ENCODE measurements around the gene FLT1.

- TF ChIP-seq TP53 (CRISPR knock-in tag; IDR thresholded peaks at IDR 0.05) (no peak), POLR2A (IDR thresholded peaks at IDR 0.05; ENCODE audit: low read length) (no peak), MYC (IDR thresholded peaks at IDR 0.05; ENCODE audit: borderline replicate concordance, low read length) (no peak), CTCF (IDR thresholded peaks at IDR 0.05) (no peak), HDAC2 (IDR thresholded peaks at IDR 0.05) (no peak), EP300 (IDR thresholded peaks at IDR 0.05) (no peak), USF2 (IDR thresholded peaks at IDR 0.05) (no peak), MAX (IDR thresholded peaks at IDR 0.05) (no peak), KDM5A (IDR thresholded peaks at IDR 0.05) (no peak), RAD21 (conservative IDR thresholded peaks at IDR 0.05 in 1 of 2, IDR thresholded peaks at IDR 0.05 in 1 of 2) (no peak), MAFK (IDR thresholded peaks at IDR 0.05; ENCODE audit: partially characterized antibody) (no peak), CBX2 (IDR thresholded peaks at IDR 0.05; ENCODE audit: borderline replicate concordance, low read depth) (no peak), HMGXB4 (CRISPR knock-in tag; IDR thresholded peaks at IDR 0.05; ENCODE audit: borderline replicate concordance) (no peak)
Measured at GRCh38 chr13:28510066-28510465, 15.1 kb upstream of the FLT1 start.

Measured in A549 (cell line).